ENCODE results near the gene WFDC9.
"Not testable (repeated sequence)": the region's sequence is repeated elsewhere in the genome, so short reads cannot be mapped to it uniquely, and the experiment has no call there.

WFDC9 gene

DNA sequence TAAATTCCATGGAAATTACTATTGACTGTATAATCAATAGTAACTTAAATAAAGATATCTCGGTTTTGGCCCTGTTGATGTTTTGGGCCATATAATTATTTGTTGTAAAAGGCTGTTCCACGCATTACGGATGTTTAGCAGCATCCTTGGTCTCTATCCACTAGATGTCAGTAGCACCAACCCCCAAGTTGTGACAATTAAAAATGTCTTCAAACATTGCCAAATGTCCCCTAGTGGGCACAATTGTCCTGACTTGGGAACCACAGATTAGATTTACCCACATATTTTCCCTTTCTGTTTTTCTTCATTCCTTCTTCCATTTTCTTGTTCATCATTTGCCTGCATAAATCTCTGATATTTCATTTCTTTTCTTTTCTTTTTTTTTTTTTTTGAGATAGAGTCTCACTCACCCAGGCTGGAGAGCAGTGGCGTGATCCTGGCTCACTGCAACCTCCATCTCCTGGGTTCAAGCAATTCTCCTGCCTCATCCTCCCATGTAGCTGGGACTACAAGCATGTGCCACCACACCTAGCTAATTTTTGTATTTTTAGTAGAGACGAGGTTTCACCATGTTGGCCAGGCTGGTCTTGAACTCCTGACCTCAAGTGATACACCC, 38.4 kb downstream of the WFDC9 start:
- DNase-seq (ENCODE audit: low read depth), result no peak

DNA sequence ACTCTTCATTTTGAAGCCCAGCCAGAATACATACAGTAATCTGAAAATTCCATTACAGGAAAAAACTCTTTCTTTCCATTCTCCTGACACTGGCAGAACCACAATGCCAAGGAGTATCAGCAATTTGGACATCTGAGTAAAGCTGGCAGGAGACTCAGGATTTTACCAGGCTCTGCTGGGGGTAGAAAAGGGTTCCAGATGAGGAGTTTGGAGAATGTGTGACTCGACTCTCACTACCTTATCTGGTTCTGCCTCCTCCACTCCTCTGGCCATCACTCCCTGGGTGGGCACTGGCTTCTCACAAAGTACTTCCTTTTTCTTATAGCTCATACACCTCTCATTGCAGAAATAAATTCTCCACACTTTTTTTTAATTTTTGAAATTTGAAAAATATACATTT, 41.4 kb downstream of the WFDC9 start:
- no peak for DNase-seq (ENCODE audit: low read depth)

- DNase-seq (ENCODE audit: low read depth), result no peak
Measured at GRCh38 chr20:45588800-45589199, 42.3 kb downstream of the WFDC9 start.

DNA sequence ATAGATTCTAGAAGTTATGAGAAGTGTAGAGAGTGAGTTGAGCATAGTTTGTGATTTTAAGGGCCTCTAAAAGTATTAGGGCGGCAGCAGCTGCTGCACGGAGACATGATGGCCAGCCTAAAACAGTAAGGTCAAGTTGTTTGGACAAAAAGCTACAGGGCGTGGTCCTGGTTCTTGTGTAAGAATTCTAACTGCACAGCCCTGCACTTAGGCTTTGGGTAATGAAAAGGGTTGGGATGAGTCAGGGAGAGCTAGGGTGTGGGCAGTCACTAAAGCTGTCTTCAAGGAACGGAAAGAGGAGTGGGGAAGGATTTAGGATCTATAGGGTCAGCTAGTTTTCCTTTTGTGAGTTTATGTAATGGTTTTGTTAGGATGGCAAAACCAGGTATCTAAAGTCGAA, 45.1 kb downstream of the WFDC9 start:
- DNase-seq (ENCODE audit: low read depth), result not testable (repeated sequence)

- not testable (repeated sequence) for DNase-seq (ENCODE audit: low read depth)
Measured at GRCh38 chr20:45584294-45584693, 46.8 kb downstream of the WFDC9 start.

DNA sequence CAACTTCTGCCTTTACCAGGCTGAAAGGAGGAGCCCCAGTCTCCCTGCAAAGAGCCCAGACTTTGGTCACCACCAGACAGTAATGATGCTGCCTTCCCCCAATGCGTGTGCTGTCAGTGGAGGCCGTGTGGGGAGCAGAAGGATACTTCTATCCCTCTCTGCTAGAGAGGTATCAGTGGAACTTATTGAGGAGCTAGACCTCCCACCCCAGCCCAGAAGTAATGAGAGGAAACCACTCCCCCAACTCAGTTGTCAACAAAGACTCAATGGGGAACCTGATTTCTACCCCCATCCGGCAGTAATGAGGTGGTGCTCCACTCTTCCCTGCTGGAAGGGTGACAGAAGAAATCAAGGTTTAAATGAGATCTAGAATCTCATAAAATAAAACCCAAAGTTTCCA, 47.6 kb downstream of the WFDC9 start:
- no peak for DNase-seq (ENCODE audit: low read depth)

DNA sequence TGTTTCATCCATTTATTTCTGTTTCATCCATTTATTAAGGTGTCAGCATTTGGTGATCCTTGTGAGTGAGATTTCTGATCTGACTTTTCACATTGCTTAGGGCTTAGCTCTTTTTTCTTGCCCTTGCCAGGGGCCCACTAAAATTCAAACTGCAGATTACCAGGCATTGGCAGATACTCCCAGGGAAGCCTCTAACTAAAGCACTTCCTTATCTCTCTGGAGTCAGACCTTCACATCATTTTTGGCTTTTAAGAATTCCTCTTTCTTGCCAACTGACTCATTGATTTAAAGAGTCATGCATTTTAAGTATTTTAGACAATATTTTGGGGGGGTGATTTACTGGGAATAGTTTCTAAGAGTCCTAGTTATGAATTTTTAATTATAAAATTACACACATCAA, 49.4 kb downstream of the WFDC9 start:
- DNase-seq (ENCODE audit: low read depth), result no peak

DNA sequence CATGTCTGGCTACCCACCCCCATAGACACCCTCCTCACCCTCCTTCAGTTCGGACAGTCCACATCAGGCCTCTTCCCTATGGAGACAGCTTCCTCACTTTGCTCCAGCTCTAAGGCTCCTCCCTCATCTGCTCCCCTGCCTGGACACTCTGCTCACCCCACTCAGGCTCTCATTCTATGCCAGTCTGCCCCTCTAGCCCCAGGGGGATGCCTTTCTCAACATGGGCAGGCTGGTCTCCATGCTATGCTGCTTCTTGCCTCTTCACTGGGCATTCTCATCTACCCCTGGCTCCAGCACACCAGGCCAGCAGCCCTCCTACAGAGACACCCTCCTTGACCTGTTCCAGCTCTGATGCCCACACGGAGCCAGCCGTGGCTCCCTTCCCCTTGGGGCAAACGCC, 51.9 kb downstream of the WFDC9 start, which contains the start of gene WFDC8:
Gene WFDC8 (minus strand): TSS at position 101 of the 400 bp plus-strand sequence. CDS start 37 bp downstream, at position 64.
- no peak for DNase-seq (ENCODE audit: low read depth)

GRCh38 chr20:45578231-45578630, 52.9 kb downstream of the WFDC9 start:
- no peak for DNase-seq (ENCODE audit: low read depth)

DNA sequence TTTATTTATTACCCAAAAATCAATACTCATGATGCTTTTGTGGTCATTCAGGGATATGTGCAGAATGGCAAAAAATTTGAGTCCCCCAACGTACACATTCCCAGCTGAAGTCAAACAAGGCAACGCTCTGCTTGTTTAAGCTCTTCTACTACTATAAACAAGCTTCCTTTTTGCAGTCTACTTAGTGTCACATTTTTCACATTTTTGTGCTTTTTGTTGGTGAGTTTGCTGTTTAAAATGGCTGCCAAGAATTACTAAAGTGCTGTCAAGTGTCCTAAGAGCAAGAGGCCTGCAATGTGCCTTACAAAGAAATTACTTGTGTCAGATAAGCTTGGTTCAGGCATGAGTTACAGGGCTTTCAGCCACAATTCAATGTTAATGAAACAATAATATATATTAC, 54.1 kb downstream of the WFDC9 start:
- DNase-seq (ENCODE audit: low read depth), result no peak

GRCh38 chr20:45575931-45576330, 55.2 kb downstream of the WFDC9 start:
- DNase-seq (ENCODE audit: low read depth), result no peak

GRCh38 chr20:45569650-45570049, 61.4 kb downstream of the WFDC9 start:
- DNase-seq (ENCODE audit: low read depth), result not testable (repeated sequence)

- DNase-seq (ENCODE audit: low read depth), result no peak
Measured at GRCh38 chr20:45564760-45565276, 66.3 kb downstream of the WFDC9 start.
